GM23338 (cell line): ENCODE data around the gene RGS6. TPM values are rescaled to one million over a fixed set of nuclear protein-coding genes. Genes with fewer than 3 reads are reported as not detected.

ENCODE experiments used
- ATAC-seq: fragments of 200-7000 bp; cut with Tn5 transposase; 3 replicates; pipeline ENCODE4 v1.9.1; 2020
- DNase-seq: peaks from one replicate; pipeline ENCODE4 v3.0.0-alpha.2; 2015; ENCODE audit warnings: low spot score
- H2AFZ ChIP-seq: fragments of 200-600 bp; sonication (generic); 2 replicates; pipeline ENCODE4 v1.8.0; 2016; ENCODE audit warnings: antibody characterized with exemption, mild to moderate bottlenecking, moderate library complexity
- H3F3A ChIP-seq: fragments of 200-600 bp; sonication (generic); replicated peaks from 2 replicates; pipeline ENCODE4 v1.8.0; 2017; ENCODE audit warnings: antibody characterized with exemption, mixed run types, low read depth
- H3K27ac ChIP-seq: fragments of 200-600 bp; sonication (generic); 2 replicates; pipeline ENCODE4 v1.6.1; 2016; ENCODE audit warnings: low read depth
- H3K27me3 ChIP-seq: fragments of 200-600 bp; sonication (generic); 2 replicates; pipeline ENCODE4 v1.8.0; 2016; ENCODE audit warnings: mild to moderate bottlenecking, mixed run types, moderate library complexity; ENCODE audit not compliant: insufficient read depth
- H3K36me3 ChIP-seq: fragments of 200-600 bp; sonication (generic); 2 replicates; pipeline ENCODE4 v1.8.0; 2016; ENCODE audit warnings: mild to moderate bottlenecking; ENCODE audit not compliant: insufficient read depth
- H3K4me1 ChIP-seq: fragments of 200-600 bp; sonication (generic); 2 replicates; pipeline ENCODE4 v1.8.0; 2016; ENCODE audit warnings: mild to moderate bottlenecking, moderate library complexity; ENCODE audit not compliant: insufficient read depth
- H3K4me2 ChIP-seq: fragments of 200-600 bp; sonication (generic); 2 replicates; pipeline ENCODE4 v1.7.1; 2017; ENCODE audit warnings: mixed run types
- H3K4me3 ChIP-seq: fragments of 200-600 bp; sonication (generic); 2 replicates; pipeline ENCODE4 v1.6.1; 2016; ENCODE audit warnings: mixed run types
- H3K79me2 ChIP-seq: fragments of 200-600 bp; sonication (generic); replicated peaks from 2 replicates; pipeline ENCODE4 v1.8.0; 2017; ENCODE audit warnings: mild to moderate bottlenecking; ENCODE audit not compliant: insufficient read depth
- H3K9me2 ChIP-seq: fragments of 200-600 bp; sonication (generic); 2 replicates; pipeline ENCODE4 v1.8.0; 2017; ENCODE audit not compliant: insufficient read depth
- H4K20me1 ChIP-seq: fragments of 200-600 bp; sonication (generic); replicated peaks from 2 replicates; pipeline ENCODE4 v1.8.0; 2017; ENCODE audit warnings: mild to moderate bottlenecking; ENCODE audit not compliant: insufficient read depth
- H3K27ac Mint-ChIP-seq: 2 replicates; pipeline ENCODE4 v1.8.0; 2020; ENCODE audit warnings: inconsistent platforms, mild to moderate bottlenecking, moderate library complexity, mixed read lengths
- H3K27me3 Mint-ChIP-seq: 3 replicates; pipeline ENCODE4 v1.8.0; 2022; ENCODE audit warnings: low read depth, mild to moderate bottlenecking, moderate library complexity, mixed read lengths, inconsistent platforms; ENCODE audit not compliant: insufficient read depth, poor library complexity
- H3K36me3 Mint-ChIP-seq: 3 replicates; pipeline ENCODE4 v1.8.0; 2021; ENCODE audit warnings: low read depth, mild to moderate bottlenecking, inconsistent platforms, moderate library complexity, mixed read lengths
- H3K4me1 Mint-ChIP-seq: 3 replicates; pipeline ENCODE4 v1.8.0; 2020; ENCODE audit warnings: mild to moderate bottlenecking, inconsistent platforms, mixed read lengths
- H3K4me3 Mint-ChIP-seq: 3 replicates; pipeline ENCODE4 v1.8.0; 2021; ENCODE audit warnings: moderate library complexity, mild to moderate bottlenecking, inconsistent platforms, mixed read lengths
- H3K9me3 Mint-ChIP-seq: 3 replicates; pipeline ENCODE4 v1.8.0; 2020; ENCODE audit warnings: moderate library complexity, mild to moderate bottlenecking, inconsistent platforms, mixed read lengths
- CTCF ChIP-seq, 2 experiments: fragments of 200-600 bp in 1 of 2; sonication (generic) in 1 of 2; conservative IDR thresholded peaks; 2 replicates each; pipeline versions ENCODE4 v1.5.1 to v1.6.1; 2016 to 2017; ENCODE audit warnings: antibody characterized with exemption in 2 of 2, low read depth in 2 of 2, mild to moderate bottlenecking in 2 of 2, moderate library complexity in 1 of 2
- ETS1 ChIP-seq: IDR thresholded peaks from 2 replicates; pipeline ENCODE4 v1.6.1; 2016; ENCODE audit warnings: antibody characterized with exemption
- ZNF462 ChIP-seq: fragments of 250-450 bp; sonication (Bioruptor Pico); IDR thresholded peaks from 2 replicates; pipeline ENCODE4 v1.5.0; 2020; ENCODE audit warnings: mild to moderate bottlenecking, moderate library complexity
- polyA plus RNA-seq: library from polyadenylated mRNA; unstranded; fragments of >200 nt; fragmentation: Nextera tagmentation; extraction: Ambion mirVana; gene quantifications from 2 replicates; pipeline ENCODE4 v1.2.1, GENCODE V29; 2016
- total RNA-seq: library from RNA; depleted of rRNA; stranded (reverse); fragments of >200 nt; shearing (Covaris generic); gene quantifications from 2 replicates; pipeline ENCODE4 v1.2.3, GENCODE V29; 2014

RGS6 gene
- total and polyA plus RNA-seq, 2 experiments from 2014 or later: 0.66 to 0.83 TPM

GRCh38 chr14:72419226-72419775 is 487.1 kb downstream of the RGS6 start (continued):
- TF ChIP-seq ZNF462 (CRISPR knock-in tag): no peak

- H3K4me3 Mint-ChIP-seq: no peak overlapping the region
- H3K36me3 Mint-ChIP-seq: peaks cover 6% of the 10 kb centered on the region
- Histone ChIP-seq H3K4me1 (peaks cover 9% of the 10 kb centered on the region; the same call in 1 of the 2 replicates), H2AFZ (peak overlapping the region; percentile 33), H3K27me3 (no peaks in the 10 kb centered on the region), H3K27ac (no peak overlapping the region), H3K79me2 (no peaks in the 10 kb centered on the region), H3K9me2 (no peaks in the 10 kb centered on the region; the same call in 1 of the 2 replicates), H3K4me3 (no peak overlapping the region), H3K36me3 (no peaks in the 10 kb centered on the region), H3F3A (no peaks in the 10 kb centered on the region), H3K4me2 (no peak overlapping the region), H4K20me1 (no peaks in the 10 kb centered on the region)
- H3K27me3 Mint-ChIP-seq: peaks cover 2% of the 10 kb centered on the region
- peaks cover 11% of the 10 kb centered on the region; the same call in 2 of the 3 replicates for H3K4me1 Mint-ChIP-seq
- ATAC-seq (peak; percentile 80), DNase-seq (peak; percentile 90)
- TF ChIP-seq CTCF (conservative IDR thresholded peaks at IDR 0.05; ENCODE audit: low read depth in 2 of 2) (peak; percentile 92 to 99), ETS1 (no peak)
- no peak overlapping the region for H3K27ac Mint-ChIP-seq
- peaks cover 17% of the 10 kb centered on the region for H3K9me3 Mint-ChIP-seq
Measured at GRCh38 chr14:72420749-72421474, 488.7 kb downstream of the RGS6 start.
